Nucleus accumbens (tissue), 56 donors: ENCODE data around the gene TNFRSF1B.
A peak's percentile ranks its signal among the peaks of the same experiment; 100 is the strongest.

Experiments
- DNase-seq, 56 donors: peaks; one replicate each; lab custom pipeline; 2025; lab: John Stamatoyannopoulos, UW

The TNFRSF1B gene

GRCh38 chr1:12155328-12155727 lies 11.5 kb upstream of the TNFRSF1B start:
- no peak for DNase-seq

- DNase-seq: no peak
Measured at GRCh38 chr1:12157366-12158231, 9.2 kb upstream of the TNFRSF1B start.

GRCh38 chr1:12158357-12159092 lies 8.3 kb upstream of the TNFRSF1B start:
- DNase-seq: no peak

- DNase-seq: no peak
Measured at GRCh38 chr1:12159816-12160215, 7.0 kb upstream of the TNFRSF1B start.

- DNase-seq: no peak
Measured at GRCh38 chr1:12161324-12161661, 5.5 kb upstream of the TNFRSF1B start.

- peak in 20 of 56 donors; percentile 9 to 59 (median 24) for DNase-seq
Measured at GRCh38 chr1:12161662-12162458, 4.9 kb upstream of the TNFRSF1B start.

- no peak for DNase-seq
Measured at GRCh38 chr1:12162459-12163137, 4.2 kb upstream of the TNFRSF1B start.

- no peak for DNase-seq
Measured at GRCh38 chr1:12163210-12163609, 3.6 kb upstream of the TNFRSF1B start.

- DNase-seq: no peak
Measured at GRCh38 chr1:12164210-12164609, 2.6 kb upstream of the TNFRSF1B start.

GRCh38 chr1:12165342-12165741 lies 1.4 kb upstream of the TNFRSF1B start:
- no peak for DNase-seq

- DNase-seq: no peak
Measured at GRCh38 chr1:12167493-12168429, 970 bp downstream of the TNFRSF1B start.

- DNase-seq: no peak
Measured at GRCh38 chr1:12168451-12169160, 1.8 kb downstream of the TNFRSF1B start.

GRCh38 chr1:12169442-12170135 lies 2.8 kb downstream of the TNFRSF1B start:
- DNase-seq: no peak

- DNase-seq: no peak
Measured at GRCh38 chr1:12170263-12170671, 3.5 kb downstream of the TNFRSF1B start.

GRCh38 chr1:12171206-12172041 lies 4.6 kb downstream of the TNFRSF1B start:
- DNase-seq: no peak

GRCh38 chr1:12172042-12172851 lies 5.5 kb downstream of the TNFRSF1B start:
- no peak for DNase-seq
